BJ (cell line): ENCODE measurements around the gene RBKS. TPM values are rescaled to one million over a fixed set of nuclear protein-coding genes. Genes with fewer than 3 reads are reported as not detected.

Source experiments
- CTCF ChIA-PET: fragments of 350-600 bp; formaldehyde crosslinking; extraction: SDS; loops from one replicate; lab custom pipeline; 2021; ENCODE audit warnings: antibody characterized with exemption, inconsistent platforms; lab: Yijun Ruan, JAX
- POLR2A ChIA-PET: fragments of 300-600 bp; sonication (Branson Sonifier 250); formaldehyde crosslinking; extraction: SDS; loops from one replicate; lab custom pipeline; 2021; ENCODE audit warnings: antibody characterized with exemption; lab: Charles Lee
- DNase-seq: peaks from one replicate; pipeline ENCODE4 v3.0.0-alpha.2; 2011; ENCODE audit warnings: low read depth
- H3K27me3 ChIP-seq: 2 replicates; pipeline ENCODE4 v1.6.0; 2011; ENCODE audit warnings: low read length; ENCODE audit not compliant: control insufficient read depth, insufficient read depth
- H3K36me3 ChIP-seq: 2 replicates; pipeline ENCODE4 v1.5.1; 2011; ENCODE audit warnings: low read length; ENCODE audit not compliant: control insufficient read depth, insufficient read depth
- H3K4me3 ChIP-seq: 2 replicates; pipeline ENCODE4 v1.5.1; 2011; ENCODE audit warnings: low read depth, mild to moderate bottlenecking, control low read depth, low read length
- CTCF ChIP-seq: IDR thresholded peaks from 2 replicates; pipeline ENCODE4 v1.5.1; 2011; ENCODE audit warnings: low read depth, mild to moderate bottlenecking, control low read depth, inconsistent platforms, low read length, moderate library complexity; ENCODE audit not compliant: insufficient read depth
- polyA plus RNA-seq: library from polyadenylated mRNA; depleted of rRNA; stranded (reverse); fragments of >200 nt; gene quantifications from 2 replicates; pipeline ENCODE4 v1.2.3, GENCODE V29; 2011

Gene RBKS
- polyA plus RNA-seq, 1 experiment = 1.8 TPM

GRCh38 chr2:27863146-27863545 is 27.0 kb downstream of the RBKS start:
- TF ChIP-seq CTCF = no peak
- Histone ChIP-seq H3K4me3 (no peak overlapping the region), H3K36me3 (no peaks in the 10 kb centered on the region), H3K27me3 (no peaks in the 10 kb centered on the region)
- DNase-seq = no peak
- POLR2A ChIA-PET = no interaction called here
- CTCF ChIA-PET = interaction anchor here (0.5 kb wide), 1 partner anchor 104 kb away, joined by 3 read pairs; no protein-coding TSS in a partner anchor

- Histone ChIP-seq H3K36me3 (no peaks in the 10 kb centered on the region), H3K27me3 (no peaks in the 10 kb centered on the region), H3K4me3 (no peak overlapping the region)
- DNase-seq = peak; percentile 53
- ChIA-PET CTCF (no interaction called here), POLR2A (no interaction called here)
- TF ChIP-seq CTCF = no peak
These were observed 30.1 kb downstream of the RBKS start for GRCh38 chr2:27860111-27860510.

GRCh38 chr2:27857417-27858172 is 32.6 kb downstream of the RBKS start:
- peak; percentile 62 for DNase-seq
- Histone ChIP-seq H3K4me3 (no peak overlapping the region), H3K36me3 (no peaks in the 10 kb centered on the region), H3K27me3 (no peaks in the 10 kb centered on the region)
- ChIA-PET POLR2A (no interaction called here), CTCF (no interaction called here)
- no peak for TF ChIP-seq CTCF

- ChIA-PET POLR2A (no interaction called here), CTCF (interaction anchor here (1.5 kb wide), 1 partner anchor 47 kb away, joined by 3 read pairs; no protein-coding TSS in a partner anchor)
- Histone ChIP-seq H3K27me3 (no peaks in the 10 kb centered on the region), H3K36me3 (no peaks in the 10 kb centered on the region), H3K4me3 (no peak overlapping the region)
- no peak for TF ChIP-seq CTCF
- DNase-seq = no peak
These were observed 33.2 kb downstream of the RBKS start for GRCh38 chr2:27856956-27857355.

- CTCF ChIA-PET = interaction anchor here (1.5 kb wide), 1 partner anchor 46 kb away, joined by 3 read pairs; no protein-coding TSS in a partner anchor
- Histone ChIP-seq H3K36me3 (no peaks in the 10 kb centered on the region), H3K4me3 (no peak overlapping the region), H3K27me3 (no peaks in the 10 kb centered on the region)
- no peak for TF ChIP-seq CTCF
- POLR2A ChIA-PET = no interaction called here
- DNase-seq = no peak
These were observed 33.8 kb downstream of the RBKS start for GRCh38 chr2:27856386-27856785.
